B cell (primary cell): ENCODE results near the gene CADM1. TPM values are rescaled to one million over a fixed set of nuclear protein-coding genes. Genes with fewer than 3 reads are reported as not detected.

ENCODE experiments used
- ATAC-seq: fragments of 200-7000 bp; cut with Tn5 transposase; one replicate; pipeline ENCODE4 v1.10.0; 2021; ENCODE audit warnings: low read depth, mild to moderate bottlenecking, moderate number of reproducible peaks, moderate library complexity
- CTCF ChIA-PET: fragments of 350-600 bp; sonication (Branson Sonifier 250); formaldehyde crosslinking; loops from one replicate; lab custom pipeline; 2021; ENCODE audit warnings: antibody characterized with exemption, inconsistent platforms; lab: Charles Lee
- POLR2A ChIA-PET: fragments of 350-600 bp; sonication (Branson Sonifier 250); formaldehyde crosslinking; loops from one replicate; lab custom pipeline; 2021; ENCODE audit warnings: antibody characterized with exemption; lab: Charles Lee
- DNase-seq: peaks from one replicate; pipeline ENCODE4 v3.0.0; 2013
- H2AFZ ChIP-seq: 2 replicates; pipeline ENCODE4 v1.6.1; 2012; ENCODE audit warnings: mild to moderate bottlenecking, low read depth, low read length; ENCODE audit not compliant: insufficient read depth, poor library complexity, severe bottlenecking
- H3K27ac ChIP-seq, 2 donors: 1 replicate in 1 of 2; 2 replicates in 1 of 2; pipeline ENCODE4 v1.5.1; 2012 to 2013; ENCODE audit warnings: low read length in 2 of 2, mild to moderate bottlenecking in 2 of 2, moderate library complexity in 1 of 2
- H3K27me3 ChIP-seq, 4 experiments: fragments of 200-600 bp in 1 of 4; sonication (generic) in 1 of 4; replicated peaks in 1 of 4; 1 replicate in 2 of 4; 2 replicates in 2 of 4; pipeline versions ENCODE4 v1.6.1 to v1.7.0; 2013 to 2016; ENCODE audit warnings: low read length in 3 of 4, mild to moderate bottlenecking in 2 of 4, mixed read lengths in 1 of 4, moderate library complexity in 1 of 4; ENCODE audit not compliant: insufficient read depth in 4 of 4, control insufficient read depth in 3 of 4; ENCODE audit errors: control extremely low read depth in 1 of 4
- H3K36me3 ChIP-seq, 2 experiments: replicated peaks in 1 of 2; 1 replicate in 1 of 2; 2 replicates in 1 of 2; pipeline versions ENCODE4 v1.6.1 to v1.7.1; 2013; ENCODE audit warnings: low read length in 1 of 2; ENCODE audit not compliant: insufficient read depth in 2 of 2, control insufficient read depth in 1 of 2; ENCODE audit errors: control extremely low read depth in 1 of 2, extremely low read depth in 1 of 2
- H3K4me1 ChIP-seq, 2 donors: fragments of 200-600 bp in 1 of 2; sonication (generic) in 1 of 2; 1 replicate in 1 of 2; 2 replicates in 1 of 2; pipeline versions ENCODE4 v1.5.1 to v1.6.1; 2013 to 2017; ENCODE audit warnings: low read length in 2 of 2; ENCODE audit not compliant: control insufficient read depth in 2 of 2, insufficient read depth in 2 of 2
- H3K4me2 ChIP-seq: replicated peaks from 2 replicates; pipeline ENCODE3; 2012; ENCODE audit warnings: mild to moderate bottlenecking, low read depth, low read length; ENCODE audit not compliant: poor library complexity, severe bottlenecking
- H3K4me3 ChIP-seq, 5 experiments: fragments of 200-600 bp in 1 of 5; sonication (generic) in 1 of 5; 1 replicate in 3 of 5; 2 replicates in 2 of 5; pipeline versions ENCODE4 v1.5.1 to v1.7.0; 2011 to 2016; ENCODE audit warnings: low read length in 4 of 5, mild to moderate bottlenecking in 4 of 5, low read depth in 2 of 5, control low read depth in 1 of 5, moderate library complexity in 1 of 5; ENCODE audit not compliant: insufficient read depth in 1 of 5; ENCODE audit errors: control extremely low read depth in 1 of 5, extremely low read depth in 1 of 5
- H3K79me2 ChIP-seq: fragments of 200-600 bp; sonication (generic); one replicate; pipeline ENCODE4 v1.6.0; 2016; ENCODE audit warnings: low read length; ENCODE audit not compliant: control insufficient read depth, insufficient read depth
- H3K9ac ChIP-seq: fragments of 200-600 bp; sonication (generic); 2 replicates; pipeline ENCODE4 v1.6.1; 2017; ENCODE audit warnings: mild to moderate bottlenecking, low read length, moderate library complexity
- H3K9me3 ChIP-seq, 3 donors: one replicate each; pipeline versions ENCODE4 v1.6.1 to v1.7.1; 2013; ENCODE audit warnings: low read length in 2 of 3; ENCODE audit not compliant: control insufficient read depth in 2 of 3, insufficient read depth in 1 of 3; ENCODE audit errors: control extremely low read depth in 1 of 3
- H4K20me1 ChIP-seq: 2 replicates; pipeline ENCODE4 v1.6.0; 2012; ENCODE audit warnings: mild to moderate bottlenecking, low read length; ENCODE audit not compliant: insufficient read depth, control insufficient read depth, poor library complexity, severe bottlenecking
- H3K27ac Mint-ChIP-seq: one replicate; pipeline ENCODE4 v1.8.0; 2021; ENCODE audit warnings: mixed read lengths
- H3K27me3 Mint-ChIP-seq: one replicate; pipeline ENCODE4 v1.8.0; 2021; ENCODE audit warnings: mixed read lengths
- H3K4me1 Mint-ChIP-seq: one replicate; pipeline ENCODE4 v1.8.0; 2021; ENCODE audit warnings: mixed read lengths
- H3K4me3 Mint-ChIP-seq: one replicate; pipeline ENCODE4 v1.8.0; 2021; ENCODE audit warnings: mixed read lengths
- H3K9me3 Mint-ChIP-seq: one replicate; pipeline ENCODE4 v1.8.0; 2022; ENCODE audit warnings: mixed read lengths; ENCODE audit not compliant: insufficient read depth
- CTCF ChIP-seq: fragments of 200-600 bp; IDR thresholded peaks from one replicate; pipeline ENCODE4 v1.8.0; 2022; ENCODE audit warnings: antibody characterized with exemption, mild to moderate bottlenecking
- EZH2 ChIP-seq: IDR thresholded peaks from 2 replicates; pipeline ENCODE4 v1.6.1; 2012; ENCODE audit warnings: borderline replicate concordance, low read depth, mild to moderate bottlenecking, moderate library complexity, low read length; ENCODE audit not compliant: insufficient read depth, poor library complexity, severe bottlenecking
- WGBS: methylation state at CpG from one replicate; pipeline ENCODE4 v1.1.5; 2013; ENCODE audit warnings: missing lambda C conversion rate; ENCODE audit not compliant: insufficient coverage; 5-methylcytosine and 5-hydroxymethylcytosine counted together
- intact Hi-C: fragments of 100-400 bp; cut with micrococcal nuclease; formaldehyde crosslinking; loops from one replicate; pipeline ENCODE4 v1.10.0; 2022
- polyA plus RNA-seq: library from polyadenylated mRNA; depleted of rRNA; stranded (reverse); fragments of >200 nt; gene quantifications from 2 replicates; pipeline ENCODE4 v1.2.3, GENCODE V29; 2012
- total RNA-seq, 2 donors: library from RNA; stranded (reverse); fragments of 120-200 nt in 1 of 2; gene quantifications; 1 replicate in 1 of 2; 2 replicates in 1 of 2; pipeline versions ENCODE4 v1.2.3 to v1.2.4, GENCODE V29; 2013 to 2022

CADM1 gene
- total and polyA plus RNA-seq, 2 donors (not counting 1 experiment from before 2014, with no cell fraction given), result 0.43 to 0.49 TPM

- intact Hi-C loops, result no loop called here
- DNase-seq (no peak), ATAC-seq (no peak)
- no peak overlapping the region for H3K27ac Mint-ChIP-seq
- 81% methylated on average over 3 of the region's 8 CpGs for WGBS
- no peaks in the 10 kb centered on the region for H3K9me3 Mint-ChIP-seq
- H3K4me3 Mint-ChIP-seq, result no peak overlapping the region
- POLR2A ChIA-PET, result no interaction called here
- Histone ChIP-seq H3K9ac (no peak overlapping the region), H3K36me3 (no peaks in the 10 kb centered on the region), H3K27me3 (no peaks in the 10 kb centered on the region), H3K9me3 (no peaks in the 10 kb centered on the region), H3K4me1 (no peaks in the 10 kb centered on the region), H3K79me2 (no peaks in the 10 kb centered on the region), H3K4me3 (no peak overlapping the region), H2AFZ (no peak overlapping the region), H3K4me2 (no peak overlapping the region), H3K27ac (no peak overlapping the region), H4K20me1 (no peaks in the 10 kb centered on the region)
- CTCF ChIA-PET, result no interaction called here
- H3K27me3 Mint-ChIP-seq, result no peaks in the 10 kb centered on the region
- no peak for TF ChIP-seq CTCF
- TF ChIP-seq EZH2, result no peak
- no peaks in the 10 kb centered on the region for H3K4me1 Mint-ChIP-seq
These were observed 236.9 kb downstream of the CADM1 start for GRCh38 chr11:115267238-115267781.

GRCh38 chr11:115266066-115266639 is 238.1 kb downstream of the CADM1 start:
- Histone ChIP-seq H3K27ac (no peak overlapping the region), H2AFZ (no peak overlapping the region), H3K9me3 (no peaks in the 10 kb centered on the region), H4K20me1 (no peaks in the 10 kb centered on the region), H3K4me3 (no peak overlapping the region), H3K4me2 (no peak overlapping the region), H3K79me2 (no peaks in the 10 kb centered on the region), H3K36me3 (no peaks in the 10 kb centered on the region), H3K4me1 (no peaks in the 10 kb centered on the region), H3K27me3 (no peaks in the 10 kb centered on the region), H3K9ac (no peak overlapping the region)
- H3K27ac Mint-ChIP-seq, result no peak overlapping the region
- ChIA-PET CTCF (no interaction called here), POLR2A (no interaction called here)
- WGBS, result 84% methylated on average over 5 of the region's 5 CpGs
- no peaks in the 10 kb centered on the region for H3K27me3 Mint-ChIP-seq
- H3K4me3 Mint-ChIP-seq, result no peak overlapping the region
- no peaks in the 10 kb centered on the region for H3K9me3 Mint-ChIP-seq
- DNase-seq (no peak), ATAC-seq (no peak)
- intact Hi-C loops, result no loop called here
- H3K4me1 Mint-ChIP-seq, result no peaks in the 10 kb centered on the region
- no peak for TF ChIP-seq CTCF
- no peak for TF ChIP-seq EZH2
